OCI-LY7 (cell line): ENCODE data around the gene WNT4. TPM values are rescaled to one million over a fixed set of nuclear protein-coding genes. Genes with fewer than 3 reads are reported as not detected.

Source experiments
- BruUV-seq: library from RNA; stranded (reverse); fragments of 400-500 nt; replicated peaks from 2 replicates; lab custom pipeline; 2021; lab: Mats Ljungman, UMichigan
- CTCF ChIA-PET: fragments of 300-600 bp; sonication (Branson Sonifier 250); formaldehyde crosslinking; loops from one replicate; lab custom pipeline; 2022; ENCODE audit warnings: antibody characterized with exemption; ENCODE audit not compliant: unreplicated experiment; lab: Charles Lee
- POLR2A ChIA-PET: fragments of 300-600 bp; sonication (Branson Sonifier 250); formaldehyde crosslinking; loops from one replicate; lab custom pipeline; 2022; ENCODE audit warnings: antibody characterized with exemption; lab: Charles Lee
- DNase-seq: peaks from one replicate; pipeline ENCODE4 v3.0.0-alpha.2; 2015; ENCODE audit warnings: low spot score
- H2AFZ ChIP-seq: fragments of 200-600 bp; sonication (generic), shearing (Covaris generic); 2 replicates; pipeline ENCODE4 v1.6.1; 2014; ENCODE audit warnings: mild to moderate bottlenecking, antibody characterized with exemption, low read length, moderate library complexity
- H3K27ac ChIP-seq: fragments of 200-600 bp; sonication (generic); 2 replicates; pipeline ENCODE4 v1.5.1; 2014; ENCODE audit warnings: mixed run types, low read depth, mild to moderate bottlenecking, moderate library complexity, low read length, inconsistent platforms; ENCODE audit not compliant: poor library complexity, severe bottlenecking
- H3K36me3 ChIP-seq: fragments of 200-600 bp; sonication (generic); 2 replicates; pipeline ENCODE4 v1.6.1; 2014; ENCODE audit warnings: mild to moderate bottlenecking, antibody characterized with exemption, low read length, moderate library complexity, mixed read lengths; ENCODE audit not compliant: insufficient read depth
- H3K4me1 ChIP-seq: fragments of 200-600 bp; sonication (generic); 2 replicates; pipeline ENCODE4 v1.5.1; 2014; ENCODE audit warnings: mild to moderate bottlenecking, low read length; ENCODE audit not compliant: insufficient read depth, poor library complexity, severe bottlenecking
- H3K4me2 ChIP-seq: fragments of 200-600 bp; sonication (generic); 2 replicates; pipeline ENCODE4 v1.6.1; 2014; ENCODE audit warnings: mild to moderate bottlenecking, low read length
- H3K4me3 ChIP-seq: fragments of 200-600 bp; sonication (generic); 2 replicates; pipeline ENCODE4 v1.5.1; 2014; ENCODE audit warnings: mild to moderate bottlenecking, low read depth, low read length; ENCODE audit not compliant: poor library complexity, severe bottlenecking
- H3K79me2 ChIP-seq: fragments of 200-600 bp; sonication (generic); 2 replicates; pipeline ENCODE4 v1.6.1; 2016; ENCODE audit warnings: low read depth, mild to moderate bottlenecking, low read length, moderate library complexity, mixed read lengths; ENCODE audit not compliant: insufficient read depth
- H3K9me2 ChIP-seq: fragments of 200-600 bp; sonication (generic); 2 replicates; pipeline ENCODE4 v1.6.1; 2016; ENCODE audit warnings: mild to moderate bottlenecking, low read length, mixed read lengths; ENCODE audit not compliant: insufficient read depth
- H3K9me3 ChIP-seq: fragments of 200-600 bp; sonication (generic); 2 replicates; pipeline ENCODE4 v1.6.1; 2014; ENCODE audit warnings: mild to moderate bottlenecking, mixed run types, low read length, mixed read lengths
- H4K20me1 ChIP-seq: fragments of 200-600 bp; sonication (generic); 2 replicates; pipeline ENCODE4 v1.6.1; 2014; ENCODE audit warnings: mild to moderate bottlenecking, antibody characterized with exemption, low read length, moderate library complexity, mixed read lengths; ENCODE audit not compliant: insufficient read depth
- CTCF ChIP-seq: fragments of 200-600 bp; sonication (generic); conservative IDR thresholded peaks from 2 replicates; pipeline ENCODE4 v1.5.1; 2014; ENCODE audit warnings: mild to moderate bottlenecking, antibody characterized with exemption, low read length, moderate library complexity, mixed read lengths
- EZH2phosphoT487 ChIP-seq: fragments of 200-600 bp; sonication (generic); IDR thresholded peaks from 2 replicates; pipeline ENCODE4 v1.6.1; 2018; ENCODE audit warnings: low read depth, borderline replicate concordance, mild to moderate bottlenecking, mixed run types, antibody characterized with exemption, low read length, moderate library complexity, mixed read lengths
- intact Hi-C: fragments of 100-400 bp; cut with micrococcal nuclease; formaldehyde crosslinking; loops from one replicate; pipeline ENCODE4 v1.10.0; 2022; ENCODE audit not compliant: unreplicated experiment
- total RNA-seq, 2 experiments: library from RNA; depleted of rRNA in 1 of 2; stranded (reverse); fragments of >200 nt in 1 of 2; shearing (Covaris generic) in 1 of 2; gene quantifications; 2 replicates each; pipeline ENCODE4 v1.2.3, GENCODE V29; 2014 to 2022

Gene WNT4
- total RNA-seq, 2 experiments from 2014 or later, result not detected

- no peaks in the 10 kb centered on the region for H3K9me3 ChIP-seq
- no peaks in the 10 kb centered on the region for H3K36me3 ChIP-seq
- TF ChIP-seq CTCF (no peak), EZH2phosphoT487 (no peak)
- no peak overlapping the region for H2AFZ ChIP-seq
- no peaks in the 10 kb centered on the region for H3K79me2 ChIP-seq
- no peaks in the 10 kb centered on the region for H4K20me1 ChIP-seq
- H3K4me1 ChIP-seq, result peaks cover 12% of the 10 kb centered on the region
- H3K27ac ChIP-seq, result no peak overlapping the region
- ChIA-PET POLR2A (no interaction called here), CTCF (no interaction called here)
- intact Hi-C loops, result no loop called here
- BruUV-seq, result no TSS peak
- no peaks in the 10 kb centered on the region for H3K9me2 ChIP-seq
- no peak overlapping the region for H3K4me3 ChIP-seq
- no peak for DNase-seq
- no peak overlapping the region for H3K4me2 ChIP-seq
Observed at GRCh38 chr1:22140694-22141093, 2.2 kb downstream of the WNT4 start.

- no peak overlapping the region for H2AFZ ChIP-seq
- intact Hi-C loops, result loop anchor here (10.0 kb wide), 1 partner anchor 75 kb away; no protein-coding TSS in a partner anchor
- no peak overlapping the region for H3K4me2 ChIP-seq
- peaks cover 12% of the 10 kb centered on the region for H3K4me1 ChIP-seq
- no peak overlapping the region for H3K27ac ChIP-seq
- H3K36me3 ChIP-seq, result no peaks in the 10 kb centered on the region
- DNase-seq, result no peak
- no peak for TF ChIP-seq CTCF
- TF ChIP-seq EZH2phosphoT487, result no peak
- POLR2A ChIA-PET, result no interaction called here
- no peaks in the 10 kb centered on the region for H3K9me3 ChIP-seq
- H4K20me1 ChIP-seq, result no peaks in the 10 kb centered on the region
- CTCF ChIA-PET, result no interaction called here
- H3K4me3 ChIP-seq, result no peak overlapping the region
- H3K9me2 ChIP-seq, result no peaks in the 10 kb centered on the region
- H3K79me2 ChIP-seq, result no peaks in the 10 kb centered on the region
- BruUV-seq, result no TSS peak
Observed at GRCh38 chr1:22139817-22140216, 3.1 kb downstream of the WNT4 start.

GRCh38 chr1:22139066-22139594 is 3.8 kb downstream of the WNT4 start:
- no peak for DNase-seq
- TF ChIP-seq CTCF (no peak), EZH2phosphoT487 (no peak)
- intact Hi-C loops, result loop anchor here (10.0 kb wide), 1 partner anchor 76 kb away; no protein-coding TSS in a partner anchor
- H3K4me2 ChIP-seq, result no peak overlapping the region
- no peaks in the 10 kb centered on the region for H3K9me2 ChIP-seq
- CTCF ChIA-PET, result no interaction called here
- no TSS peak for BruUV-seq
- H3K4me3 ChIP-seq, result no peak overlapping the region
- H3K36me3 ChIP-seq, result no peaks in the 10 kb centered on the region
- no peaks in the 10 kb centered on the region for H3K9me3 ChIP-seq
- no peaks in the 10 kb centered on the region for H3K79me2 ChIP-seq
- no peak overlapping the region for H3K27ac ChIP-seq
- H4K20me1 ChIP-seq, result no peaks in the 10 kb centered on the region
- H3K4me1 ChIP-seq, result peaks cover 12% of the 10 kb centered on the region
- POLR2A ChIA-PET, result no interaction called here
- no peak overlapping the region for H2AFZ ChIP-seq
